ENCODE results near the gene SASH1. TPM values are rescaled to one million over a fixed set of nuclear protein-coding genes. Genes with fewer than 3 reads are reported as not detected.

Gene SASH1
- total RNA-seq, 1 donor from 2014 or later, result 108 TPM

GRCh38 chr6:148359228-148359627 is 16.6 kb downstream of the SASH1 start:
- ATAC-seq, result no peak
- H3K27me3 ChIP-seq, result no peaks in the 10 kb centered on the region

GRCh38 chr6:148364056-148364824 is 21.6 kb downstream of the SASH1 start:
- Histone ChIP-seq H3K4me1 (peaks cover 42% of the 10 kb centered on the region), H3K36me3 (no peaks in the 10 kb centered on the region)

More at GRCh38 chr6:148359228-148359627, 16.6 kb downstream of the SASH1 start:
- intact Hi-C loops (cut with DNase I), result no loop called here
- no peak overlapping the region for H3K27ac ChIP-seq
- no peaks in the 10 kb centered on the region for H3K36me3 ChIP-seq
- no peaks in the 10 kb centered on the region for H3K9me3 ChIP-seq
- peaks cover 12% of the 10 kb centered on the region for H3K4me1 ChIP-seq
- TF ChIP-seq, protein P1, sequence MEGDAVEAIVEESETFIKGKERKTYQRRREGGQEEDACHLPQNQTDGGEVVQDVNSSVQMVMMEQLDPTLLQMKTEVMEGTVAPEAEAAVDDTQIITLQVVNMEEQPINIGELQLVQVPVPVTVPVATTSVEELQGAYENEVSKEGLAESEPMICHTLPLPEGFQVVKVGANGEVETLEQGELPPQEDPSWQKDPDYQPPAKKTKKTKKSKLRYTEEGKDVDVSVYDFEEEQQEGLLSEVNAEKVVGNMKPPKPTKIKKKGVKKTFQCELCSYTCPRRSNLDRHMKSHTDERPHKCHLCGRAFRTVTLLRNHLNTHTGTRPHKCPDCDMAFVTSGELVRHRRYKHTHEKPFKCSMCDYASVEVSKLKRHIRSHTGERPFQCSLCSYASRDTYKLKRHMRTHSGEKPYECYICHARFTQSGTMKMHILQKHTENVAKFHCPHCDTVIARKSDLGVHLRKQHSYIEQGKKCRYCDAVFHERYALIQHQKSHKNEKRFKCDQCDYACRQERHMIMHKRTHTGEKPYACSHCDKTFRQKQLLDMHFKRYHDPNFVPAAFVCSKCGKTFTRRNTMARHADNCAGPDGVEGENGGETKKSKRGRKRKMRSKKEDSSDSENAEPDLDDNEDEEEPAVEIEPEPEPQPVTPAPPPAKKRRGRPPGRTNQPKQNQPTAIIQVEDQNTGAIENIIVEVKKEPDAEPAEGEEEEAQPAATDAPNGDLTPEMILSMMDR (IDR thresholded peaks at IDR 0.05), result no peak
- no peak for DNase-seq
- no peak overlapping the region for H3K4me3 ChIP-seq

DNA sequence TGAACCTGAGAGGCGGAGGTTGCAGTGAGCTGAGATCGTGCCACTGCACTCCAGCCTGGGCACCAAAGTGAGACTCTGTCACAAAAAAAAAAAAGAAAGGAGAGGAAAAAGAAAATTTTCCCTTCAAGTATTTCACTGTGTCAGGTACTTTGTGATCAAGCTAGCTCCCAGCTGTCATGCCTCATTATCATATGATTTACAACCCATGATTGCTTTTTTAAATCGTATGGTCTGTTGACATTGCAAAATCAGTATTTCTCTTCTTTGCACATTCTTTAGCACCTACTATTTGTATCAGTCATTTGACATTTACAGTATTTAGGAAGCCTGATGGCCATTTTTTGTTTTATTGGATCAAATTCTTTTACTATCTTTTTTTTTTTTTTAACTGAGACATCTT is 22.4 kb downstream of the SASH1 start:
- DNase-seq (no peak), ATAC-seq (no peak)
- H3K27ac ChIP-seq, result peak overlapping the region; percentile 82
- TF ChIP-seq, protein P1 (IDR thresholded peaks at IDR 0.05), result no peak
- H3K27me3 ChIP-seq, result no peaks in the 10 kb centered on the region
- no peak overlapping the region for H3K4me3 ChIP-seq
- H3K4me1 ChIP-seq, result peaks cover 46% of the 10 kb centered on the region
- intact Hi-C loops (cut with DNase I), result no loop called here
- no peaks in the 10 kb centered on the region for H3K36me3 ChIP-seq
- H3K9me3 ChIP-seq, result no peaks in the 10 kb centered on the region

More at GRCh38 chr6:148364056-148364824, 21.6 kb downstream of the SASH1 start:
- Histone ChIP-seq H3K27ac (peak overlapping the region; percentile 82), H3K4me3 (no peak overlapping the region), H3K27me3 (no peaks in the 10 kb centered on the region), H3K9me3 (no peaks in the 10 kb centered on the region)
- intact Hi-C loops (cut with DNase I), result no loop called here
- TF ChIP-seq, protein P1 (IDR thresholded peaks at IDR 0.05), result no peak
- peak; percentile 74 for ATAC-seq
- no peak for DNase-seq

GRCh38 chr6:148367411-148368024 is 24.9 kb downstream of the SASH1 start:
- DNase-seq (no peak), ATAC-seq (peak; percentile 79)
- intact Hi-C loops (cut with DNase I), result no loop called here
- peaks cover 57% of the 10 kb centered on the region for H3K4me1 ChIP-seq
- TF ChIP-seq, protein P1 (IDR thresholded peaks at IDR 0.05), result no peak
- H3K9me3 ChIP-seq, result no peaks in the 10 kb centered on the region
- H3K4me3 ChIP-seq, result no peak overlapping the region
- no peaks in the 10 kb centered on the region for H3K27me3 ChIP-seq
- no peaks in the 10 kb centered on the region for H3K36me3 ChIP-seq
- H3K27ac ChIP-seq, result peak overlapping the region; percentile 82

GRCh38 chr6:148370176-148370575 is 27.5 kb downstream of the SASH1 start:
- no peak overlapping the region for H3K4me3 ChIP-seq
- TF ChIP-seq, protein P1 (IDR thresholded peaks at IDR 0.05), result no peak
- ATAC-seq (no peak), DNase-seq (no peak)
- H3K27me3 ChIP-seq, result no peaks in the 10 kb centered on the region
- H3K36me3 ChIP-seq, result no peaks in the 10 kb centered on the region
- intact Hi-C loops (cut with DNase I), result no loop called here
- H3K4me1 ChIP-seq, result peaks cover 59% of the 10 kb centered on the region
- H3K9me3 ChIP-seq, result no peaks in the 10 kb centered on the region
- no peak overlapping the region for H3K27ac ChIP-seq

Measured in upper lobe of right lung (tissue), 1 donor.